ENCODE results near the gene PARN. TPM values are rescaled to one million over a fixed set of nuclear protein-coding genes. Genes with fewer than 3 reads are reported as not detected.
"Not testable (repeated sequence)": the region's sequence is repeated elsewhere in the genome, so short reads cannot be mapped to it uniquely, and the experiment has no call there.

Gene PARN
- polyA plus RNA-seq, 1 experiment, result 33.9 TPM

- no peak for TF ChIP-seq CTCF (IDR thresholded peaks at IDR 0.05; ENCODE audit: low read depth, low read length)
- DNase-seq (ENCODE audit: low read depth, low spot score), result no peak
- no peaks in the 10 kb centered on the region for H3K9me3 ChIP-seq (ENCODE audit: control insufficient read depth, insufficient read depth, low read length)
- CTCF ChIA-PET, result no interaction called here
- H3K27ac ChIP-seq (ENCODE audit: low read depth, low read length), result no peak overlapping the region
- no peak overlapping the region for H3K4me3 ChIP-seq (ENCODE audit: low read depth, low read length)
- POLR2A ChIA-PET, result no interaction called here
- H3K27me3 ChIP-seq (ENCODE audit: control insufficient read depth, insufficient read depth, low read length), result no peaks in the 10 kb centered on the region
These were observed 202.0 kb downstream of the PARN start for GRCh38 chr16:14428043-14428442.

- POLR2A ChIA-PET, result interaction anchor here (0.6 kb wide), 1 partner anchor 62 kb away, joined by 5 read pairs; no protein-coding TSS in a partner anchor
- Histone ChIP-seq H3K27me3 (ENCODE audit: control insufficient read depth, insufficient read depth, low read length) (no peaks in the 10 kb centered on the region), H3K27ac (ENCODE audit: low read depth, low read length) (no peak overlapping the region), H3K4me3 (ENCODE audit: low read depth, low read length) (no peak overlapping the region), H3K9me3 (ENCODE audit: control insufficient read depth, insufficient read depth, low read length) (no peaks in the 10 kb centered on the region)
- no peak for DNase-seq (ENCODE audit: low read depth, low spot score)
- no peak for TF ChIP-seq CTCF (IDR thresholded peaks at IDR 0.05; ENCODE audit: low read depth, low read length)
- CTCF ChIA-PET, result no interaction called here
These were observed 202.6 kb downstream of the PARN start for GRCh38 chr16:14427371-14427948.

GRCh38 chr16:14424595-14424994, 205.5 kb downstream of the PARN start:
- POLR2A ChIA-PET, result no interaction called here
- Histone ChIP-seq H3K27ac (ENCODE audit: low read depth, low read length) (no peak overlapping the region), H3K4me3 (ENCODE audit: low read depth, low read length) (no peak overlapping the region), H3K27me3 (ENCODE audit: control insufficient read depth, insufficient read depth, low read length) (no peaks in the 10 kb centered on the region), H3K9me3 (ENCODE audit: control insufficient read depth, insufficient read depth, low read length) (no peaks in the 10 kb centered on the region)
- no peak for DNase-seq (ENCODE audit: low read depth, low spot score)
- CTCF ChIA-PET, result no interaction called here
- TF ChIP-seq CTCF (IDR thresholded peaks at IDR 0.05; ENCODE audit: low read depth, low read length), result no peak

- H3K9me3 ChIP-seq (ENCODE audit: control insufficient read depth, insufficient read depth, low read length), result no peaks in the 10 kb centered on the region
- DNase-seq (ENCODE audit: low read depth, low spot score), result no peak
- H3K27me3 ChIP-seq (ENCODE audit: control insufficient read depth, insufficient read depth, low read length), result no peaks in the 10 kb centered on the region
- TF ChIP-seq CTCF (IDR thresholded peaks at IDR 0.05; ENCODE audit: low read depth, low read length), result no peak
- H3K27ac ChIP-seq (ENCODE audit: low read depth, low read length), result no peak overlapping the region
- POLR2A ChIA-PET, result no interaction called here
- CTCF ChIA-PET, result interaction anchor here (0.6 kb wide), 1 partner anchor 31 kb away, joined by 5 read pairs; no protein-coding TSS in a partner anchor
- no peak overlapping the region for H3K4me3 ChIP-seq (ENCODE audit: low read depth, low read length)
These were observed 206.7 kb downstream of the PARN start for GRCh38 chr16:14423344-14423743.

- no peak for TF ChIP-seq CTCF (IDR thresholded peaks at IDR 0.05; ENCODE audit: low read depth, low read length)
- no peak for DNase-seq (ENCODE audit: low read depth, low spot score)
- CTCF ChIA-PET, result no interaction called here
These were observed 209.2 kb downstream of the PARN start for GRCh38 chr16:14420721-14421488.

GRCh38 chr16:14420243-14420642, 209.8 kb downstream of the PARN start:
- H3K4me3 ChIP-seq (ENCODE audit: low read depth, low read length); POLR2A ChIA-PET; DNase-seq (ENCODE audit: low read depth, low spot score); H3K9me3 ChIP-seq (ENCODE audit: control insufficient read depth, insufficient read depth, low read length); CTCF ChIA-PET; H3K27ac ChIP-seq (ENCODE audit: low read depth, low read length); H3K27me3 ChIP-seq (ENCODE audit: control insufficient read depth, insufficient read depth, low read length): not testable (repeated sequence)

More at GRCh38 chr16:14420721-14421488, 209.2 kb downstream of the PARN start:
- Histone ChIP-seq H3K27ac (ENCODE audit: low read depth, low read length) (no peak overlapping the region), H3K27me3 (ENCODE audit: control insufficient read depth, insufficient read depth, low read length) (no peaks in the 10 kb centered on the region), H3K4me3 (ENCODE audit: low read depth, low read length) (no peak overlapping the region), H3K9me3 (ENCODE audit: control insufficient read depth, insufficient read depth, low read length) (peaks cover 6% of the 10 kb centered on the region; the same call in 1 of the 2 replicates)
- POLR2A ChIA-PET, result no interaction called here

All from AG04450 (cell line).